Esophagus muscularis mucosa (tissue), 4 donors: ENCODE results near the gene PRDM16.

ENCODE experiments used
- EP300 ChIP-seq: sonication (generic); formaldehyde crosslinking; IDR thresholded peaks from one replicate; pipeline ENCODE4 v1.6.1; 2017; ENCODE audit warnings: antibody characterized with exemption
- POLR2A ChIP-seq: fragments of 450-650 bp; IDR thresholded peaks from one replicate; pipeline ENCODE4 v1.6.1; 2017; ENCODE audit warnings: antibody characterized with exemption, moderate library complexity, mild to moderate bottlenecking, low read depth
- TF ChIP-seq, protein P1 (sequence below), 3 experiments: fragments of 200-600 bp in 2 of 3; fragments of 450-650 bp in 1 of 3; sonication (generic) in 2 of 3; IDR thresholded peaks; one replicate each; pipeline ENCODE4 v1.5.1; 2017 to 2019; ENCODE audit warnings: antibody characterized with exemption in 3 of 3, mild to moderate bottlenecking in 2 of 3, moderate library complexity in 1 of 3

- TF ChIP-seq POLR2A (no peak), EP300 (no peak)
- TF ChIP-seq, protein P1, sequence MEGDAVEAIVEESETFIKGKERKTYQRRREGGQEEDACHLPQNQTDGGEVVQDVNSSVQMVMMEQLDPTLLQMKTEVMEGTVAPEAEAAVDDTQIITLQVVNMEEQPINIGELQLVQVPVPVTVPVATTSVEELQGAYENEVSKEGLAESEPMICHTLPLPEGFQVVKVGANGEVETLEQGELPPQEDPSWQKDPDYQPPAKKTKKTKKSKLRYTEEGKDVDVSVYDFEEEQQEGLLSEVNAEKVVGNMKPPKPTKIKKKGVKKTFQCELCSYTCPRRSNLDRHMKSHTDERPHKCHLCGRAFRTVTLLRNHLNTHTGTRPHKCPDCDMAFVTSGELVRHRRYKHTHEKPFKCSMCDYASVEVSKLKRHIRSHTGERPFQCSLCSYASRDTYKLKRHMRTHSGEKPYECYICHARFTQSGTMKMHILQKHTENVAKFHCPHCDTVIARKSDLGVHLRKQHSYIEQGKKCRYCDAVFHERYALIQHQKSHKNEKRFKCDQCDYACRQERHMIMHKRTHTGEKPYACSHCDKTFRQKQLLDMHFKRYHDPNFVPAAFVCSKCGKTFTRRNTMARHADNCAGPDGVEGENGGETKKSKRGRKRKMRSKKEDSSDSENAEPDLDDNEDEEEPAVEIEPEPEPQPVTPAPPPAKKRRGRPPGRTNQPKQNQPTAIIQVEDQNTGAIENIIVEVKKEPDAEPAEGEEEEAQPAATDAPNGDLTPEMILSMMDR (IDR thresholded peaks at IDR 0.05), result no peak
Measured at GRCh38 chr1:3345792-3346191, 276.8 kb downstream of the PRDM16 start.
